Measurements from ENCODE around the gene SPA17.

SPA17 gene

GRCh38 chr11:124727474-124727873 lies 53.8 kb downstream of the SPA17 start:
- no peak for DNase-seq

- DNase-seq = no peak
These were observed 54.4 kb downstream of the SPA17 start for GRCh38 chr11:124728134-124728533.

GRCh38 chr11:124729571-124729970 lies 55.9 kb downstream of the SPA17 start:
- DNase-seq = no peak

- no peak for DNase-seq
These were observed 58.5 kb downstream of the SPA17 start for GRCh38 chr11:124732230-124732629.

- DNase-seq = no peak
These were observed 63.0 kb downstream of the SPA17 start for GRCh38 chr11:124736736-124737135.

GRCh38 chr11:124737638-124738305 lies 64.1 kb downstream of the SPA17 start:
- no peak for DNase-seq

- no peak for DNase-seq
These were observed 65.2 kb downstream of the SPA17 start for GRCh38 chr11:124738713-124739478.

GRCh38 chr11:124739479-124740276 lies 66.0 kb downstream of the SPA17 start, which contains the start of gene NRGN:
NRGN (plus strand) TSS chr11:124739942; CDS start chr11:124740085, 143 bp downstream.
- peak; percentile 97 for DNase-seq

GRCh38 chr11:124740277-124740882 lies 66.7 kb downstream of the SPA17 start:
- peak; percentile 52 for DNase-seq

- no peak for DNase-seq
These were observed 68.9 kb downstream of the SPA17 start for GRCh38 chr11:124742555-124742954.

- no peak for DNase-seq
These were observed 69.3 kb downstream of the SPA17 start for GRCh38 chr11:124743050-124743449.

- no peak for DNase-seq
These were observed 71.6 kb downstream of the SPA17 start for GRCh38 chr11:124745270-124745834.

GRCh38 chr11:124745835-124746620 lies 72.3 kb downstream of the SPA17 start:
- no peak for DNase-seq

- DNase-seq = peak; percentile 65
These were observed 73.0 kb downstream of the SPA17 start for GRCh38 chr11:124746621-124747243.

Data from eye (tissue), 1 donor.